Measurements from ENCODE around the gene PDK2.
"Not testable (repeated sequence)": the region's sequence is repeated elsewhere in the genome, so short reads cannot be mapped to it uniquely, and the experiment has no call there.

Gene PDK2

DNA sequence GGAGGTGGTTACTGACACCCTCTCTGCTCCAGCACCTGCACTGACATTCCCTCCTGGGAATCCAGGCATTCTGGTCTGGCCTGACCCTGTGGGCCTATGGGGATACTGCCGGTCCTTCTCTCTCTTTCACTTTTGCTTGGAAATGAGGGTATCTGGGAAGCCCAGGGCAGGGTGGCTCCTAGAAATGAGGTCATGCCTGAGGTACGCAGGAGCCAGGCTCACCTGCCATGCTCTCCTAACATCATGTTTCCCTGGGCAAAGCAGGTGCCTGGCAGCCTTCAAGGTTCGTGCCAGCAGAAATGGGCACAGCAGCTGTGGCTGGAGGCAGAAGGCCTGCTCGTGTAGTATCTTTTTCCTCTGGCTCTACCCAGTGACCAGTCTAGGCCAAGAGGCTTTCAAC is 35.9 kb upstream of the PDK2 start:
- no peak for DNase-seq

DNA sequence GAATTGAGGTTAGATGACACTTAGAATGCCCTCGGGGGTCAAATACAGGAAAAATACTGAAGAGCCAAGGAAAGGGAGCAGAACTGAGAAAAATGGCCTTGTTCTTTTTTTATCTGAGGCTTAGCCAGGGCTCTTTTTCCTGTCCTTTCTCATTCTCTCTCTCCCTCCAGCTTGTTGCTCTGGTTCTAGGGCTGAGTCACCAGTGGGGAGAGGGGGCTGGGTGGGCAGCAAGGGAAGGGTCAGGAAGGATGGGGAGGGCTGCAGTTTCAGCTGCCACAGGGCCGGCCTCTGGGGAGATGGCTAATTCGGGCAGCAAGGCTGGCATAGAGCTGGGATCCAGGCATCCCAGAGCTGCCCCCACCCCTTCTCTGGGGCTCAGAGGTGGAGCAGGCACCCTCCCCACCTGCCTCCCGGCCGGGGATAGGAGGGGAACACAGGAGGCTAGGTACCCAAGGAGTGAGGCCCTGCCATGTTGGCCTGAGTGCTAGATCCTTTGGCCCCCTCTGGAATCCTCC is 35.3 kb upstream of the PDK2 start:
- DNase-seq = peak; percentile 67

DNA sequence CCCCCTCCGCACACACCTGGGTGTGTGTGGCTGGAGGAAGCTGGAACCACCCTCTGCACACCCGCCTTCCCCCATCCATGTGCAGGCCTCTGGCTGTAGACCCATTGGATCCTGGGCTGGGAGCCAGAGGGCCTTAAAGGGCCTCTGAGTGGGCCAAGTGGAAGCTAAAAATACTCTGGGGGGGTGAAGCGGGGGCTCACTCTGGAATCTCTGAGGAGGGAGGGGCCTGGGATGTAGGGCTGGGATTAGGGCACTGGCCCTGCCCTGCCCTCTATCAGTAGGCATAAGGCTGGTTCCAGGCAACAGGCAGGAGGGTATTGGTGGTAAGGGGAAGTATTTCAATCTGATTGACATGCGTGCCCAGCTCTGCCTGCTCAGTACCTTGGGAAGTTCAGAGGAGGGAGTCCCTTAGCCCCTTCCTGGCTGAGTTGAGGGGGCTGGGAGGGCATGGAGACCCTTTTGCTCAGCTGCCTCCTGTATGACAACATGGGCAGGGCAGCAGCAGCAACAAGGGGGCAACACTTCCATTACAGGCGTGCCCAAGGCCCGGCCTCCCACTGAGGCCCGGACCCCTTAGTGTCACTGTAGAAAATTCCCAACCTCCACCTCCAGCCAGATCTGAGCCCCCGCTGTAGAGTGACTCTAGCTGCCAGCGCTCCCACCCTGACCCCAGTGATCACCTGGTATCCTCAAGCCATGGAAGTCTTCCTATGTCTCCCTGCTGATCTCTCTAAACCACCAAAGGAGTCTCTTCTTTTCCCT is 34.0 kb upstream of the PDK2 start:
- peak; percentile 81 for DNase-seq

DNA sequence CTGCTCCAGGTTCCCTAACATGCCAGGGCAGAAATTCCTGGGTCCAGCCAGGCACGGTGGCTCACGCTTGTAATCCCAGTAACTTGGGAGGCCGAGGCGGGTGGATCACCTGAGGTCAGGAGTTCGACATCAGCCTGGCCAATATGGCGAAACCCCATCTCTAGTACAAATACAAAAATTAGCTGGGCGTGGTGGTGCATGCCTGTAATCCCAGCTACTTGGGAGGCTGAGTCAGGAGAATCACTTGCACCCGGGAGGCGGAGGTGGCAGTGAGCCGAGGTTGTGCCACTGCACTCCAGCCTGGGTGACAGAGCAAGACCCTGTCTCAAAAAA is 33.5 kb upstream of the PDK2 start:
- DNase-seq = not testable (repeated sequence)

DNA sequence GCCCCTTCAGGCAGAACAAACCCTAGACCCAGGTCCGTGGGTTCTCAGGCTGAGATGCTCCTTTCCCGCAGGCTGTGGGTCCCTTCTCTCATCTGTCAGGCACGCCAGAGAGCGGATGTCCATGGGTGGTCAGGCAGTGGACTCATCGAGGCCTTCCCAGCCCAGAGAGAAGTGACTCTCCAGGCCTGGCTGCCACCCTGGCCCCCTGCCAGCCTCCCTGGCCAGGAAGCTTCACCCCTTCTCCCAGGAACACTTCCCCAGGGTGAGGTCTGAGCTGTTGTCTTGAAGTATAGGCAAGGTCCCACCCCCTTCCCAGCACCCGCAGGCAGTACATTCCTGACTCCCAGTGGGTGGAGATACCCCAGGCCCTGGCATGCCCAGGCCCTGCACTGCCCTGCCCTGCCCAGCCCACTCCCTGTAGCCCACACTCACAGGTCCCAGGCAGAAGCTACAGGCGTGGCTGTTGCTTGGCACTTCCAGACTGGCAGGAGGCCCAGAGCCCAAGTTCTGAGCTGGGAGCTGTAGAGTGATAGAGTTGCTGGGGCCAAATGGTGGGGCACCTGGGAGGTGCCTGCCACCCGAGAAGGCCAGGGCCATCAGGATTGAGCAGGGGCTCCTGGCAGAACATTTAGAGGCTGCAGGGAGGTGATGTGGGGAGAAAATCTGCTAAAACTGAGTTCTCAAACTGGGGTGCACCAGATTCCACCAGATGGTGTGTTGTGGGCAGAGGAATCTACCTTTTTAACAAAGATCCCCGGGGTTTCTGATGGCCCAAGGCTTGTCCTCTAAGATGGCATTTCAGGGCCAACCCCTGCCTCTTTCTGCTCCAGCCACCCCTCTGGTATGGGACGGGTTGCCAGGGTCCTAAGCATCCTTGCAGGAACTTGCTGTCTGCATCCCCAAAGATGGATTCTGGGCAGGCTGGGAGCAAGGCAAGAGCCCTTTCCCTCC is 32.6 kb upstream of the PDK2 start:
- peak; percentile 63 for DNase-seq

DNA sequence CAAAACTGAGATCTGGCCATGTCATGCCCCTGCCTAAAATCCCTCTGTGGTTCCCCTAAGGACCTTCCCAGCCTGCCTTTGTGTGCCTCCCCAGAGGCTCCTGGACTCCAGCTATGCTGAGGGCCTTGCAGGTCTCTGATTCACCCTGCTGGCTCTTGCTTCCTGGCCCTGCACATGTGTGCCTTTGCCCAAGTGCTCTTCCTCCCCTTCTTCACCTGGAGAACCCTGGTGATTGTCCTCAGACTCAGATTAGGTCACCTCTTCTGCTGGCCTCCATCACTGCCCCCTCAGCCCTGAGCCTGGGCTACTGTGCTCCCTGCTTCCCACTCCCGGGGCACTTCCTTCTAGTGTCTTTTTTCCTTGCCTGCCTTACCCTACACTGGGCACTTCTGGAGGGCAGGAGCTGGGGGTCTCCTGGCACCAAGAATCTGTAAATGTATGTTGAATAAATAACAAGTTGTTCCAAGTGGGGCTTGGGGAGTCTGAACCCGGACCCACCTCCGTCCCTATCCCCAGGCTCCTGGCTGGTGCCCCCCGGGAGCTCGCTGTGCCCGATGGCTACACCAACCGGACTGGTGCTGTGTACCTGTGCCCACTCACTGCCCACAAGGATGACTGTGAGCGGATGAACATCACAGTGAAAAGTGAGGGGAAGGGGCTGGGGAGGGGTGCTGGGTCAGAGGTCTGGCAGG is 31.4 kb upstream of the PDK2 start:
- DNase-seq = peak; percentile 63

DNA sequence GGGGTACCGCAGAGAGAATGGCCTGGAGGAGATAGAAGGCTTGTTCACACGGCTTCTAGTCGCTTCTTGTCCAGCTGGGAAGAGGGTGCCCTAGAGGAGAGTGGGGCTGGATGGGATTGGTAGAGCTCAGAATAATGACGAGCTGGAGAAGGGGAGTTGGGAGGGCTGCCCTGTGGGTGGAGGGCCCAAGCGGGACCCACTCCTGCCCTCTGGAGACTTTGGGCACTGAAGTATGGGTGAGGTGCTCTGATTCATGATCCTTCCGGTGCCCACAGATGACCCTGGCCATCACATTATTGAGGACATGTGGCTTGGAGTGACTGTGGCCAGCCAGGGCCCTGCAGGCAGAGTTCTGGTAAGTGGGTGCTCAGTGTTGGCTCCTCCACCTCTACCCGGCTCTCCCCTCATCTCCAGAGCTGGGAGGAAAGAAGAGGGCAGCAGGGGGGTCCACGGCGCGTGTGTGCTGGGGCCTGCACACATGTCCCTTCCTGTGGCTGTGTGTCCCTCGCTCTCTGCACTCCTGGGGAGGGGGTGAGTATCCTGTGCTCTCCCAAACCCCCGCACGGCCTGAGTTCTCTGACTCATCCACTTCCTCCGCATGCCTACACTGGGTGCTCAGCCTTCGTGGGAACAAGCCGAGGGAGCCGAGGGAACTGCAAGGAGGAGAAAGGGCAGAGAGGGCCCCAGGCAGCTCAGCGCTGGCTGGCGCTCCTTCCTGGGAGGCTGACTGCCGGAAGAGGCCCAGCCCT is 30.7 kb upstream of the PDK2 start:
- DNase-seq = peak; percentile 98

DNA sequence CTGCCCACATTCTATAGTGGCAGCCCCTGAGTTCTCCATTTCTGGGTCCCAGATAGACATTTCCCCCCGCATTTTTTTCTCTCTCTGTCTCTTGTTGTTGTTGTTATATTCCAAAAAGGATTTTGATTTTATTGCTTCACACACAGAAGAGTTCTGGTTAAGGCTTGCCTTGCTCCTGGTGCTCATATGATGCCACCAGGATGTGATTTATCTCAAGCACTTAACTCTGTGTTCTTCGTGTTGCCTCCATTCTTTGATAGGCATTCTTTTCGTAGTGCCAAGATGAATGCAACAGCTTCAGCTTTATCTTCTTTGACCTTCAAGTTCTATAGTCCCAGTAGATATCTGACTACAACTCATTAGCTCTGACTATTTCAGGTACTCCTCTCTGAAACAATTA is 30.1 kb upstream of the PDK2 start:
- no peak for DNase-seq

DNA sequence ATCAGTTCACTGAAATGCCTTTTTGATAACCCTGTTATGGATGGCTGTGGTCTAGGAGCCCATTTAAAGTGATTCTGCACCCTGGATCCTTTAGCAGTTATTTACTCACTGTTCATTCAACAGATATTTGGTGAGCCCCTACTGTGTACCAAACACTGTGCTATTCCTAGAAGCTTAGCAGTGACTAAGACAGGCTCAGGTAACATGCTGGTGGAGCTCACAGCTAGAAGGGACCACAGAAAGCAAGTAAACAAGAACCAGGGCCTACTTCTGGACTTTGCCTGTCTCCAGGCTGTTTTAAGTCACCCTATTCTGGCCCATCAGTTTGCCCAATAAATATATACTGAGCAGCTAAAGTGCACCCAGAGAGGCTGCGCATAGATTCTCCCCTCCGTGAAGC is 28.2 kb upstream of the PDK2 start:
- no peak for DNase-seq

DNA sequence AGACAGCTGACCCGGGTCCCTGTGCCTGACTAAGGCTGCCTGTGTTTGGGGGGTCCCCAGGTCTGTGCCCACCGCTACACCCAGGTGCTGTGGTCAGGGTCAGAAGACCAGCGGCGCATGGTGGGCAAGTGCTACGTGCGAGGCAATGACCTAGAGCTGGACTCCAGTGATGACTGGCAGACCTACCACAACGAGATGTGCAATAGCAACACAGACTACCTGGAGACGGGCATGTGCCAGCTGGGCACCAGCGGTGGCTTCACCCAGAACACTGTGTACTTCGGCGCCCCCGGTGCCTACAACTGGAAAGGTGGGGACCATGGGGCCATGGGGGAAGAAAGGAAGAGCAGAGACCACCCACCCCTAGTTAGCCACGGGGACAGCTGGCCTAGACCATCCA is 27.2 kb upstream of the PDK2 start:
- DNase-seq = no peak

DNA sequence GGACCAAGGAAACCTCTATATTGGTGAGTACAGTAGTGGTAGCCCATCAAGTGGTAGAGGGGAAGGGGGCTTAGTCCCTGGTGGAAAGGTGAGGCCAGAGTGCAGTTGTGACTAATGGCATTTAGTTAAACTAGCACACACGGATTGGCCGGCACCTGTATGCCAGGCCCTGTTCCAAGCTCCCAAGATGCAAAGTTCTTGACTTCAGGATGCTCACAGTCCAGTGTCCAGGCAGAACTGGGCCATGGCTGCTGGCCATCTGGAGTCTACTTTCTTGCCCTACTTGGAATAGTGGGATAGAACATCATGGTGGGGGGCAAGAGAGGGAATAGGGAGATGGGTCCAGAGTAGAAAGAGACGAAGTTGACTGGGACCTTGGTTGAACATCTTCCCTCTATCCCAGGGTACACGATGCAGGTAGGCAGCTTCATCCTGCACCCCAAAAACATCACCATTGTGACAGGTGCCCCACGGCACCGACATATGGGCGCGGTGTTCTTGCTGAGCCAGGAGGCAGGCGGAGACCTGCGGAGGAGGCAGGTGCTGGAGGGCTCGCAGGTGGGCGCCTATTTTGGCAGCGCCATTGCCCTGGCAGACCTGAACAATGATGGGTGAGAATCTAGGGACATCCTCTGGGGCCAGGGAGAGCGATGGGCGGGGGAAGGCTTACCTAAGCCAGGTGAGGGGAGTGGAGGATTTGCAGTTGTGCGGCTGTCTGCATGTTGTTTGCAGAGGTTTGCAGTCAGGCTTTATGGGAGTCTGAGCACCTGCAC is 24.1 kb upstream of the PDK2 start:
- no peak for DNase-seq

DNA sequence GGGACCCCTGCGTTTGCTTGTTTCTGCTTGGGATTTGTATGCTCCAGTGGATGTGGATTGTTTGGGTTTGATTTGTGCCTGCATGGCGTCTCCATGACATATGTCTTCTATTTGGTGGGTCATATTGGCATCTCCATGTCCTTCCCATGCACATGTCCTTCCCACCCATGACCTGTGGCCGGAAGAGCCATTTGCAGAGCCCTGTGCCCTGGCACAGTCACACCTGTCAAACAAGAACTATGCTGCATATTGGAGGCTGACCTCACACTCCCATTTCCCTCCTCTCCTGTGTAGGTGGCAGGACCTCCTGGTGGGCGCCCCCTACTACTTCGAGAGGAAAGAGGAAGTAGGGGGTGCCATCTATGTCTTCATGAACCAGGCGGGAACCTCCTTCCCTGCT is 23.5 kb upstream of the PDK2 start:
- DNase-seq = no peak

DNA sequence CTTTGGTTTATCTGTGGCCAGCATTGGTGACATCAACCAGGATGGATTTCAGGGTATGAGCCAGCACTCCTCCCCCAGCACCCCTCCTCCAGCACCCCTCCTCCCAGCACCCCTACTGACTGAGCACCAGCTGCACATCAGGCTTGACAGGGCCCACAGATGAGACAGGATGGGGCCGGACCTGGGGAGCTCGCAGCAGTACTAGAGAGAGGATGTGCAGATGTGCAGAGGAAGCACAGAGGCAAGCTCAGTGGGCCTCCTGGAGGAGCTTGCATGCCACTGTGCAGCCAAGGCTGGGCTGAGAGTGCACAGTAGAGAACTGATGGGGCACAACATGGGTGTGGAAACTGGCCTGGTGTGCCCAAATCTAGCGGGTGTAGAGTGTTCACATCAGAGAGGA is 23.0 kb upstream of the PDK2 start:
- no peak for DNase-seq

DNA sequence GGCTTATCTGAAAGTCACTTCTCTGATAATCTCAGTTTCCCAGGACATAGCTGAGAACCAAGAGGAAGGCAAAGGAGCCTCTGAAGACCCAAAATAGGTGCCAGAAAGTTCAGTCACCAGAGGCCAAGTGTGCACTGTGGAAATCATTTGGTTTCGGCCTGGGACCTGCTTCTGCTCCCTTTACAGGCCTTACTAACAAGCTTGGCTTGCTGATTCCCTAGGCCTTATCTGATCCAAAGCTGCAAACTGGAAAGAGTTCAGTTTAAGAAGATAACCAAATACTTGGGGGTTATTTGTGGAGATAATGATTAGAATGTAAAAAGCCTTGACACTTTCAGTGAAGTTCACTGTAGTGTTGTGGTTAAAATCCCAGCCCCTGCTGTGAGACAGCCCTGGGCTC is 22.2 kb upstream of the PDK2 start:
- DNase-seq = no peak

DNA sequence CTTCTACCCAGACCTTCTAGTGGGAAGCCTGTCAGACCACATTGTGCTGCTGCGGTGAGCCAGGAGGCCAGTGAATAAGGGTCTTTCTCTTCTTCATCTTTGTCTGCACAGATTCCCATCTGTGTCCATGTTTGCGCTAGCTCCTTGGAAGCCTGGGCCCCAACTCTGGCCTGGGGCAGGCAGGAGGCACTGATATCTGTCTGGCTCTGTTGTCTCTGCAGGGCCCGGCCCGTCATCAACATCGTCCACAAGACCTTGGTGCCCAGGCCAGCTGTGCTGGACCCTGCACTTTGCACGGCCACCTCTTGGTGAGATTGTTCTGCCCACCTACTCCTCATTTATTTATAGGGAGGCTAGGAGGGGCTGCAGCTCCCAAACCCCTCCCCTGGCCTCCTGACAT is 20.9 kb upstream of the PDK2 start:
- no peak for DNase-seq

DNA sequence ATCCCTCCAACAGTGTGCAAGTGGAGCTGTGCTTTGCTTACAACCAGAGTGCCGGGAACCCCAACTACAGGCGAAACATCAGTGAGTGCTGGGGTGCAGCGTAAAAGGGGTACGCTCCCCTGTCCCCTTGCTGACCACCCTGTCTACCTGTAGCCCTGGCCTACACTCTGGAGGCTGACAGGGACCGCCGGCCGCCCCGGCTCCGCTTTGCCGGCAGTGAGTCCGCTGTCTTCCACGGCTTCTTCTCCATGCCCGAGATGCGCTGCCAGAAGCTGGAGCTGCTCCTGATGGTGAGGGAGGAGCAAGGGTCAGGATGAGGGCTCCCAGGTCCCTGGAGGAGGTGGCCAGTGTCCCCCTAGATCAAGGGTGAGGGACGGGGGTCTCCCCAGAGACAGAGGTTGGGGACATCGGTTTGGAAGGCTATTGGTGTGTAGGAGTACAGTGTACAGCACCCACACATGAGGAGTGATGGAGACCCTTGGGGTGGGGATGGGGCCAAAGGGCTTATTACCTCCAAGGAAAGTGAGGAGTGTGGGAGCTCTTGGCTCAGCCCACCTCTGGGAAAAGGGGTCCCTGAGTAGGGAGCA is 19.6 kb upstream of the PDK2 start:
- DNase-seq = no peak

DNA sequence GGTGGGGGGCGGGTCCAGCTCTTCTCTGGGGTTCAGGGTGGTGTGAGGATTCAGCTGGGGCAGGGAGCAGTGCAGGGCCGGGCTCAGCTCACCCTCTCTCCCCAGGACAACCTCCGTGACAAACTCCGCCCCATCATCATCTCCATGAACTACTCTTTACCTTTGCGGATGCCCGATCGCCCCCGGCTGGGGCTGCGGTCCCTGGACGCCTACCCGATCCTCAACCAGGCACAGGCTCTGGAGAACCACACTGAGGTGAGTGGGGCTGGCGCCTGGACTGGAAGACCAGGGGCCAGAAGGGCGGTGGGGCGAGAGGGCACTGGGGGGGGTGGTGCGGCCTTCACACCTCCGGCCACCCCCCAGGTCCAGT is 18.9 kb upstream of the PDK2 start:
- no peak for DNase-seq

DNA sequence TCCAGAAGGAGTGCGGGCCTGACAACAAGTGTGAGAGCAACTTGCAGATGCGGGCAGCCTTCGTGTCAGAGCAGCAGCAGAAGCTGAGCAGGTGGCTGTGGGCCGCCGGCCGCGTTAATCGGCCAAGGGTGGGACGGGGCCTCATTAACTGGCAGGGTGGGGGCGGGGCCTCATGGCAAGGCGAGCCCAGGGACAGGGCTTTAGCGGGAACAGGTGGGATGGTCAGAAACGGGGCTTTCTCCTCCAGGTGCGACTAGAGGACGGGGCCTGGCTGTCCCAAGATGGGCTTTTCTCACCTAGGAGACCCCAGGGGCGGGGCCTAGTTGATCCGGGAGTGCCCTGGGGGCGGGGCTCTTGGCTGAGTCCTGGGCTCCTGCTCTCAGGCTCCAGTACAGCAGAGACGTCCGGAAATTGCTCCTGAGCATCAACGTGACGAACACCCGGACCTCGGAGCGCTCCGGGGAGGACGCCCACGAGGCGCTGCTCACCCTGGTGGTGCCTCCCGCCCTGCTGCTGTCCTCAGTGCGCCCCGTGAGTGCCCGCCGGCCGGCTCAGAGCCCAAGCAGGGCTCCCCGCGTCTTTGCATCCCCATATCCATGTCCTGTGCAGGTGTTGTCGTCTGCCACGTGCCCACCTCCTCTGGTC is 18.4 kb upstream of the PDK2 start:
- DNase-seq = no peak

DNA sequence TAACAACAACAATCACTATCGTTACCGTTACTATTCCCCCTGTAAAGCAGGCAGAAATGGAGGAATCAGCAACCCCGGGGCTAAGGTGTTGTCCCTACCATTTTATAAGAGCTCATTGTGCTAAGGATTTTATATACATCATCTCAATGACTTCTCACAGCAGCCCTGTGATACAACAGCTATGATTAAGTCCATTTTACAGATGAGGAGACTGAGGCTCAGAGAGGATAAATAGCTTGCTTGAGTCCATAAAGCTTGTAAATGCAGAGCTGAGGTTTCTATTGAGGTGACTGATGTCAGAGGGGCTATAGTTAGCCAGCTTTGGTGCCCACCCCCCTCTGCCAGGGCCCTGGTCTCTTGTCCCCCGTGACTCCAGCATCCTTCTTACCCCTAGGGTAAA is 16.7 kb upstream of the PDK2 start:
- DNase-seq = no peak

DNA sequence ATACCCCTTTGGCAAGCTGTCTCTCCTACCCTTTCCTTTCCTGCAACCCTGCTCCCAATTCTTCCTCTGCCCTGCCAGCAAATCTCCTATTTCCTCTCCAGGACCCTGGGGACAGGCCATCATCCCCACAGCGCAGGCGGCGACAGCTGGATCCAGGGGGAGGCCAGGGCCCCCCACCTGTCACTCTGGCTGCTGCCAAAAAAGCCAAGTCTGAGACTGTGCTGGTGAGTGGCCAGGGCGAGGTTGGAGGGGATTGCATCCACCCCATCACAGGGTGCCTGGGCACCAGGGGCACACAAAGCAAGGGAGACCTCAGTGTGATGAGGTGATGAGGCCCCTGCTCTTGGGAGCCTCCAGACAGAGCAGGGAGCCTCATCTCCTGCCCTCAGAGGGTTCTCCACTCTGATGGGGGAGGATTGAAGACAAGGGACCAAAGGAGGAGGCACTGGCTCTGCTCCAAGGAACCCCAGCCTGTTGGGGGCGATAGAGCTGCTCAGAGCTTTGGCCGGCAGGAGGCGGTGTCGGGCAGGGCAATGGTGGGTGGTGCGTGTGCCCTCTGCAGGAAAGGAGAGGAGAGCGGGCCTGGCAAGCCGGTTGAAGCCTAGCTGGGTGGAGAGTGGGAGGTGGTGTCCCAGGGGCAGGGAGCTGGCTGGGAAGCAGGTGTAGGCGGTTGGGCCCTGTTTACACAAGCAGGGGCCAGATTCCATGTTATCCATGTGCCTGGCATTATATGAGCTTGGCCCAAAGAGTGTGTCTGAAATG is 15.6 kb upstream of the PDK2 start:
- DNase-seq = peak; percentile 53
